ENCODE data around the gene SFMBT1. TPM values are rescaled to one million over a fixed set of nuclear protein-coding genes. Genes with fewer than 3 reads are reported as not detected.
A peak's percentile ranks its signal among the peaks of the same experiment; 100 is the strongest.

Gene SFMBT1
- total and polyA plus RNA-seq, 9 of the 15 experiments (the other 6 are each of a cell fraction or from before 2014, with no cell fraction given), result 0.76 to 6.6 (median 3.6) TPM

DNA sequence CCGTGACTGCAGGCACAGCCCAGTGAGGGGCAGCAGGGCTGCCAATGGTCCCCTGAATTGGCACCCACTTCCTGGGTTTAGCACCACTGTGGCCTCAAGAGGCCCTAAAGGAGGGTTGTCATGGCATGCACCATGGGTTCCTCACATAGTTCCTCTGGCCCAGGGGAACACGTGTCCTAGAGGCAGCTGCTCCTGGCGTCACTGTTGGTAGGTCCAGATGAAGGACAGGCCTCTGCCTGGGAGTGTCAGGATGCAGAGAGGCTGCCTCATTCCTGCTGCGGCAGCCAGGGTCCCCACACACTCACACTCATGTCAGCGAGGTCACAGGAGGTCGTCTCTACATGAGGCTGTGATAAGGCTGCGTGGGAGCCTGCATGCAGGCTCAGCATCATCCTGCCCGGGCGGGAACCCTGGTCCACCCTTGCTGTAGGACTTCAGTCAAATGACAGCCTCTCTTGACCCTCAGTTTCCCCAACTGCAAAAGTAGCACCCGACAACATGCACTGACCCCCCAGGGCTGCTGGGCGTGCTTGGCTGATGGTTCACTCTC lies 26.1 kb upstream of the SFMBT1 start (continued):
- TF ChIP-seq, protein P1, sequence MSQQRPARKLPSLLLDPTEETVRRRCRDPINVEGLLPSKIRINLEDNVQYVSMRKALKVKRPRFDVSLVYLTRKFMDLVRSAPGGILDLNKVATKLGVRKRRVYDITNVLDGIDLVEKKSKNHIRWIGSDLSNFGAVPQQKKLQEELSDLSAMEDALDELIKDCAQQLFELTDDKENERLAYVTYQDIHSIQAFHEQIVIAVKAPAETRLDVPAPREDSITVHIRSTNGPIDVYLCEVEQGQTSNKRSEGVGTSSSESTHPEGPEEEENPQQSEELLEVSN (IDR thresholded peaks at IDR 0.05; ENCODE audit: borderline replicate concordance in 1 of 2, extremely low read depth in 1 of 2, insufficient read depth in 1 of 2, insufficient read length in 1 of 2, low read depth in 1 of 2, low read length in 1 of 2, poor library complexity in 1 of 2, severe bottlenecking in 1 of 2), result peak in 1 of 2 experiments; percentile 8

GRCh38 chr3:53069422-53070068 lies 23.7 kb upstream of the SFMBT1 start:
- Histone ChIP-seq H3K9ac (ENCODE audit: insufficient read depth in 1 of 2, low read depth in 2 of 2, low read length in 2 of 2) (no peak overlapping the region; a peak in 1 of 4 replicates), H2AFZ (ENCODE audit: low read depth, low read length) (no peak overlapping the region), H3K27ac (ENCODE audit: extremely low read depth, low read depth, low read length) (no peak overlapping the region), H3K36me3 (ENCODE audit: control insufficient read depth, insufficient read depth, low read length) (no peaks in the 10 kb centered on the region), H3K9me3 (replicated peaks; ENCODE audit: control insufficient read depth, insufficient read depth, low read depth, low read length) (no peaks in the 10 kb centered on the region), H3K79me2 (ENCODE audit: control insufficient read depth, insufficient read depth, low read length) (no peaks in the 10 kb centered on the region), H4K20me1 (replicated peaks; ENCODE audit: control insufficient read depth, insufficient read depth, low read length) (no peaks in the 10 kb centered on the region), H3K4me2 (ENCODE audit: insufficient read depth, low read length) (no peak overlapping the region), H3K9me1 (ENCODE audit: control insufficient read depth, insufficient read depth, low read length) (no peaks in the 10 kb centered on the region), H3K4me1 (replicated peaks in 1 of 2; ENCODE audit: control insufficient read depth in 2 of 2, insufficient read depth in 2 of 2, low read length in 2 of 2) (peaks cover 19 to 24% of the 10 kb centered on the region in 2 experiments; a peak in 4 of 5 replicates), H3K27me3 (ENCODE audit: control insufficient read depth in 2 of 2, insufficient read depth in 2 of 2, low read length in 2 of 2) (no peaks in the 10 kb centered on the region), H3K4me3 (no peak overlapping the region)
- DNase-seq (ENCODE audit: extremely low read depth in 1 of 4, low spot score in 3 of 4) (no peak), FAIRE-seq (no peak), ATAC-seq (0 out of 3 replicates have a peak, but pooled peaks have one; percentile 5)
- ChIA-PET POLR2A (interaction anchor here (1.5 kb wide), 1 partner anchor 27 kb away, joined by 3 read pairs; no protein-coding TSS in a partner anchor), CTCF (ENCODE audit: low intra/inter-chr PET ratio) (interaction anchor here (1.0 kb wide), 1 partner anchor 218 kb away, joined by 3 read pairs; no protein-coding TSS in a partner anchor)
- in situ Hi-C loops (cut with MboI) (loop anchor here (10.0 kb wide), 1 partner anchor 225 kb away; no protein-coding TSS in a partner anchor), intact Hi-C loops (cut with micrococcal nuclease) (loop anchor here (10.0 kb wide), 1 partner anchor 325 kb away; no protein-coding TSS in a partner anchor)
- TF ChIP-seq THAP7 (CRISPR knock-in tag; IDR thresholded peaks at IDR 0.05) (no peak), ZBTB33 (CRISPR knock-in tag; IDR thresholded peaks at IDR 0.05) (0 out of 2 replicates have a peak, but pooled peaks have one; percentile 20)
- TF ChIP-seq, protein P2, sequence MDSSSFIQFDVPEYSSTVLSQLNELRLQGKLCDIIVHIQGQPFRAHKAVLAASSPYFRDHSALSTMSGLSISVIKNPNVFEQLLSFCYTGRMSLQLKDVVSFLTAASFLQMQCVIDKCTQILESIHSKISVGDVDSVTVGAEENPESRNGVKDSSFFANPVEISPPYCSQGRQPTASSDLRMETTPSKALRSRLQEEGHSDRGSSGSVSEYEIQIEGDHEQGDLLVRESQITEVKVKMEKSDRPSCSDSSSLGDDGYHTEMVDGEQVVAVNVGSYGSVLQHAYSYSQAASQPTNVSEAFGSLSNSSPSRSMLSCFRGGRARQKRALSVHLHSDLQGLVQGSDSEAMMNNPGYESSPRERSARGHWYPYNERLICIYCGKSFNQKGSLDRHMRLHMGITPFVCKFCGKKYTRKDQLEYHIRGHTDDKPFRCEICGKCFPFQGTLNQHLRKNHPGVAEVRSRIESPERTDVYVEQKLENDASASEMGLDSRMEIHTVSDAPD (CRISPR knock-in tag; IDR thresholded peaks at IDR 0.05), result no peak
- TF ChIP-seq, protein P3, sequence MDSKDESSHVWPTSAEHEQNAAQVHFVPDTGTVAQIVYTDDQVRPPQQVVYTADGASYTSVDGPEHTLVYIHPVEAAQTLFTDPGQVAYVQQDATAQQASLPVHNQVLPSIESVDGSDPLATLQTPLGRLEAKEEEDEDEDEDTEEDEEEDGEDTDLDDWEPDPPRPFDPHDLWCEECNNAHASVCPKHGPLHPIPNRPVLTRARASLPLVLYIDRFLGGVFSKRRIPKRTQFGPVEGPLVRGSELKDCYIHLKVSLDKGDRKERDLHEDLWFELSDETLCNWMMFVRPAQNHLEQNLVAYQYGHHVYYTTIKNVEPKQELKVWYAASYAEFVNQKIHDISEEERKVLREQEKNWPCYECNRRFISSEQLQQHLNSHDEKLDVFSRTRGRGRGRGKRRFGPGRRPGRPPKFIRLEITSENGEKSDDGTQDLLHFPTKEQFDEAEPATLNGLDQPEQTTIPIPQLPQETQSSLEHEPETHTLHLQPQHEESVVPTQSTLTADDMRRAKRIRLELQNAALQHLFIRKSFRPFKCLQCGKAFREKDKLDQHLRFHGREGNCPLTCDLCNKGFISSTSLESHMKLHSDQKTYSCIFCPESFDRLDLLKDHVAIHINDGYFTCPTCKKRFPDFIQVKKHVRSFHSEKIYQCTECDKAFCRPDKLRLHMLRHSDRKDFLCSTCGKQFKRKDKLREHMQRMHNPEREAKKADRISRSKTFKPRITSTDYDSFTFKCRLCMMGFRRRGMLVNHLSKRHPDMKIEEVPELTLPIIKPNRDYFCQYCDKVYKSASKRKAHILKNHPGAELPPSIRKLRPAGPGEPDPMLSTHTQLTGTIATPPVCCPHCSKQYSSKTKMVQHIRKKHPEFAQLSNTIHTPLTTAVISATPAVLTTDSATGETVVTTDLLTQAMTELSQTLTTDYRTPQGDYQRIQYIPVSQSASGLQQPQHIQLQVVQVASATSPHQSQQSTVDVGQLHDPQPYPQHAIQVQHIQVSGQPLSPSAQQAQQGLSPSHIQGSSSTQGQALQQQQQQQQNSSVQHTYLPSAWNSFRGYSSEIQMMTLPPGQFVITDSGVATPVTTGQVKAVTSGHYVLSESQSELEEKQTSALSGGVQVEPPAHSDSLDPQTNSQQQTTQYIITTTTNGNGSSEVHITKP (IDR thresholded peaks at IDR 0.05; ENCODE audit: partially characterized antibody), result peak; percentile 57
- no TSS peak for BruUV-seq (replicated peaks)
- no CpG with 5 or more reads among the region's 4 CpGs for WGBS (ENCODE audit: insufficient coverage, low coverage, missing lambda C conversion rate)

Measured in K562 (cell line).